Measurements from ENCODE around the gene CDADC1. TPM values are rescaled to one million over a fixed set of nuclear protein-coding genes. Genes with fewer than 3 reads are reported as not detected.

CDADC1 gene
- total and polyA plus RNA-seq, 2 of the 13 experiments (the other 11 are each of a cell fraction or from before 2014, with no cell fraction given): 2.4 to 9.0 TPM

DNA sequence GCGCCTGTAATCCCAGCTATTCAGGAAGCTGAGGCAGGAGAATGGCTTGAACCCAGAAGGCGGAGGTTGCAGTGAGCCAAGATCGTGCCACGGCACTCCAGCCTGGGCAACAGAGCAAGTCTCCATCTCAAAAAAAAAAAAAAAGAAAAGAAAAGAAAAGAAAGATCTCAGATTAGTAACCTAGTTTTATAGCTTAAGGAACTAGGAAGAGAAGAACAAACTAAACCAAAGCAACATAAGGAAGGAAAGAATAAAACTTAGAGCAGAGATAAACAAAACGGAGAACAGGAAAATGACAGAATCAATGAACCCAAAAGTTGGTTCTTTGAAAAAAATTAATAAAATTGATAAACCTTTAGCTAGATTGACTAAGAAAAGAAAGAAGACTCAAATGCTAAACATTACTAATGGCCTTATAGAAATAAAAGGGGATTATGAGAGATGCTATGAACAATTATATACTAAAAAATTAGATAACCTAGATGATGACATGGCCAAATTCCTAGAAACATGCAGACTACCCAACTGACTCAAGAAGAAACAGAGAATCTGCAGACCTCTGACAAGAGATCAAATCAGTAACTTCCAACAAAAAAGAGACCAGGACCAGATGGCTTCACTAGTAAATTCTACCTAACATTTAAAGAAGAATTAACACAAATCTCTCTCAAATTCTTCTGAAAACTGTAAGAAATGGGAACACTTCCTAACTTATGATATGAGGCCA is 68.2 kb downstream of the CDADC1 start (continued):
- TF ChIP-seq, protein P1, sequence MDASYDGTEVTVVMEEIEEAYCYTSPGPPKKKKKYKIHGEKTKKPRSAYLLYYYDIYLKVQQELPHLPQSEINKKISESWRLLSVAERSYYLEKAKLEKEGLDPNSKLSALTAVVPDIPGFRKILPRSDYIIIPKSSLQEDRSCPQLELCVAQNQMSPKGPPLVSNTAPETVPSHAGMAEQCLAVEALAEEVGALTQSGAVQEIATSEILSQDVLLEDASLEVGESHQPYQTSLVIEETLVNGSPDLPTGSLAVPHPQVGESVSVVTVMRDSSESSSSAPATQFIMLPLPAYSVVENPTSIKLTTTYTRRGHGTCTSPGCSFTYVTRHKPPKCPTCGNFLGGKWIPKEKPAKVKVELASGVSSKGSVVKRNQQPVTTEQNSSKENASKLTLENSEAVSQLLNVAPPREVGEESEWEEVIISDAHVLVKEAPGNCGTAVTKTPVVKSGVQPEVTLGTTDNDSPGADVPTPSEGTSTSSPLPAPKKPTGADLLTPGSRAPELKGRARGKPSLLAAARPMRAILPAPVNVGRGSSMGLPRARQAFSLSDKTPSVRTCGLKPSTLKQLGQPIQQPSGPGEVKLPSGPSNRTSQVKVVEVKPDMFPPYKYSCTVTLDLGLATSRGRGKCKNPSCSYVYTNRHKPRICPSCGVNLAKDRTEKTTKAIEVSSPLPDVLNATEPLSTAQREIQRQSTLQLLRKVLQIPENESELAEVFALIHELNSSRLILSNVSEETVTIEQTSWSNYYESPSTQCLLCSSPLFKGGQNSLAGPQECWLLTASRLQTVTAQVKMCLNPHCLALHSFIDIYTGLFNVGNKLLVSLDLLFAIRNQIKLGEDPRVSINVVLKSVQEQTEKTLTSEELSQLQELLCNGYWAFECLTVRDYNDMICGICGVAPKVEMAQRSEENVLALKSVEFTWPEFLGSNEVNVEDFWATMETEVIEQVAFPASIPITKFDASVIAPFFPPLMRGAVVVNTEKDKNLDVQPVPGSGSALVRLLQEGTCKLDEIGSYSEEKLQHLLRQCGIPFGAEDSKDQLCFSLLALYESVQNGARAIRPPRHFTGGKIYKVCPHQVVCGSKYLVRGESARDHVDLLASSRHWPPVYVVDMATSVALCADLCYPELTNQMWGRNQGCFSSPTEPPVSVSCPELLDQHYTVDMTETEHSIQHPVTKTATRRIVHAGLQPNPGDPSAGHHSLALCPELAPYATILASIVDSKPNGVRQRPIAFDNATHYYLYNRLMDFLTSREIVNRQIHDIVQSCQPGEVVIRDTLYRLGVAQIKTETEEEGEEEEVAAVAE (CRISPR knock-in tag; IDR thresholded peaks at IDR 0.05; ENCODE audit: borderline replicate concordance): no peak
- TF ChIP-seq, protein P2, sequence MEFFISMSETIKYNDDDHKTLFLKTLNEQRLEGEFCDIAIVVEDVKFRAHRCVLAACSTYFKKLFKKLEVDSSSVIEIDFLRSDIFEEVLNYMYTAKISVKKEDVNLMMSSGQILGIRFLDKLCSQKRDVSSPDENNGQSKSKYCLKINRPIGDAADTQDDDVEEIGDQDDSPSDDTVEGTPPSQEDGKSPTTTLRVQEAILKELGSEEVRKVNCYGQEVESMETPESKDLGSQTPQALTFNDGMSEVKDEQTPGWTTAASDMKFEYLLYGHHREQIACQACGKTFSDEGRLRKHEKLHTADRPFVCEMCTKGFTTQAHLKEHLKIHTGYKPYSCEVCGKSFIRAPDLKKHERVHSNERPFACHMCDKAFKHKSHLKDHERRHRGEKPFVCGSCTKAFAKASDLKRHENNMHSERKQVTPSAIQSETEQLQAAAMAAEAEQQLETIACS (CRISPR knock-in tag; IDR thresholded peaks at IDR 0.05): no peak
- no peak for TF ChIP-seq ETV6 (CRISPR knock-in tag; conservative IDR thresholded peaks at IDR 0.05)
- TF ChIP-seq MXI1 (IDR thresholded peaks at IDR 0.05; ENCODE audit: borderline replicate concordance, low read depth, low read length): no peak

DNA sequence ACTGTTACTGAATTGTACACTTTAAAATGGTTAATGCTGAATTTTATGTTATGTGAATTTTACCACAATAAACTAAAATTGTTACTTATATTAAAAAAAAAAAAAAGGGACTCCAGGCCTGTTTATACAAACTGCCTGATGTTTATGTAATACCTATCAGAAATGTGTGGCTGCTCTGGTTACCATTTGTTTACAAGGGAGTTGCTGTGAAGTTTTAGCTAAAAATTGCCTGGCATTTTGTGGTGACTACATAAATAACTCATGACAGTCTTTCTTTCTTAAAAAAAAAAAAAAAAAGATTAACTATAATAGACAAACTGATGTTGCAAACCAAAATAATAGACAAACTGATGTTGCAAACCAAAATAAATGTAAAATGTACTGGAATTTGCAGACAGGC is 71.8 kb downstream of the CDADC1 start:
- Histone ChIP-seq H3K4me2 (ENCODE audit: low read depth, low read length) (no peak overlapping the region), H3K9me3 (ENCODE audit: low read length) (no peaks in the 10 kb centered on the region), H3K27me3 (ENCODE audit: control insufficient read depth in 1 of 2, insufficient read depth in 2 of 2, low read length in 2 of 2) (no peaks in the 10 kb centered on the region), H3K79me2 (ENCODE audit: insufficient read depth, low read length) (no peaks in the 10 kb centered on the region), H4K20me1 (ENCODE audit: insufficient read depth, low read length) (no peaks in the 10 kb centered on the region), H3K36me3 (replicated peaks in 1 of 2; ENCODE audit: control insufficient read depth in 1 of 2, insufficient read depth in 2 of 2, low read length in 2 of 2) (no peaks in the 10 kb centered on the region), H3K4me1 (ENCODE audit: insufficient read depth, low read length) (peaks cover 4% of the 10 kb centered on the region), H2AFZ (ENCODE audit: low read length) (no peak overlapping the region), H3K9ac (ENCODE audit: insufficient read depth, low read depth, low read length) (no peak overlapping the region), H3K27ac (ENCODE audit: extremely low read length, insufficient read depth, low read length) (no peak overlapping the region), H3K4me3 (replicated peaks in 1 of 3; ENCODE audit: insufficient read depth in 1 of 3, low read depth in 2 of 3, low read length in 3 of 3) (no peak overlapping the region)
- POLR2A ChIA-PET: no interaction called here
- intact Hi-C loops (cut with micrococcal nuclease; ENCODE audit: unreplicated experiment): no loop called here
- CTCF ChIA-PET (ENCODE audit: low intra/inter-chr PET ratio, low total read pairs): no interaction called here
- no peak for FAIRE-seq
- no peak for DNase-seq (ENCODE audit: low spot score)
- in situ Hi-C loops (cut with HindIII; ENCODE audit: extremely low pct_ligation_motif_present, low pct_unique_long_range_greater_than_20kb): no loop called here
- ATAC-seq: no peak
- BruUV-seq (replicated peaks): no TSS peak
- TF ChIP-seq, protein P3, sequence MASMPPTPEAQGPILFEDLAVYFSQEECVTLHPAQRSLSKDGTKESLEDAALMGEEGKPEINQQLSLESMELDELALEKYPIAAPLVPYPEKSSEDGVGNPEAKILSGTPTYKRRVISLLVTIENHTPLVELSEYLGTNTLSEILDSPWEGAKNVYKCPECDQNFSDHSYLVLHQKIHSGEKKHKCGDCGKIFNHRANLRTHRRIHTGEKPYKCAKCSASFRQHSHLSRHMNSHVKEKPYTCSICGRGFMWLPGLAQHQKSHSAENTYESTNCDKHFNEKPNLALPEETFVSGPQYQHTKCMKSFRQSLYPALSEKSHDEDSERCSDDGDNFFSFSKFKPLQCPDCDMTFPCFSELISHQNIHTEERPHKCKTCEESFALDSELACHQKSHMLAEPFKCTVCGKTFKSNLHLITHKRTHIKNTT (CRISPR knock-in tag; IDR thresholded peaks at IDR 0.05): no peak
- TF ChIP-seq JUN (CRISPR knock-in tag; IDR thresholded peaks at IDR 0.05): no peak
- no peak for TF ChIP-seq ZNF75D (CRISPR knock-in tag; IDR thresholded peaks at IDR 0.05; ENCODE audit: borderline replicate concordance)
- TF ChIP-seq RFXANK (CRISPR knock-in tag; IDR thresholded peaks at IDR 0.05): no peak
- TF ChIP-seq REXO4 (CRISPR knock-in tag; IDR thresholded peaks at IDR 0.05; ENCODE audit: borderline replicate concordance): no peak
- no peak for TF ChIP-seq GABPA (IDR thresholded peaks at IDR 0.05; ENCODE audit: low read depth, low read length)
- no peak for TF ChIP-seq GABPA (CRISPR knock-in tag; IDR thresholded peaks at IDR 0.05; ENCODE audit: low read depth)
- TF ChIP-seq, protein P4, sequence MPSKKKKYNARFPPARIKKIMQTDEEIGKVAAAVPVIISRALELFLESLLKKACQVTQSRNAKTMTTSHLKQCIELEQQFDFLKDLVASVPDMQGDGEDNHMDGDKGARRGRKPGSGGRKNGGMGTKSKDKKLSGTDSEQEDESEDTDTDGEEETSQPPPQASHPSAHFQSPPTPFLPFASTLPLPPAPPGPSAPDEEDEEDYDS (CRISPR knock-in tag; IDR thresholded peaks at IDR 0.05): no peak
- TF ChIP-seq NPAS2 (CRISPR knock-in tag; IDR thresholded peaks at IDR 0.05; ENCODE audit: borderline replicate concordance): no peak
- TF ChIP-seq POLR2AphosphoS5 (IDR thresholded peaks at IDR 0.05; ENCODE audit: low read depth, low read length): no peak
- TF ChIP-seq HOXA3 (CRISPR knock-in tag; IDR thresholded peaks at IDR 0.05): no peak
- TF ChIP-seq TCF7 (IDR thresholded peaks at IDR 0.05; ENCODE audit: low read depth): no peak
- TF ChIP-seq CCDC6 (CRISPR knock-in tag; IDR thresholded peaks at IDR 0.05): no peak
- TF ChIP-seq CAMTA2 (CRISPR knock-in tag; IDR thresholded peaks at IDR 0.05; ENCODE audit: borderline replicate concordance): no peak
- no peak for TF ChIP-seq BRCA1 (CRISPR knock-in tag; IDR thresholded peaks at IDR 0.05)

Data from HepG2 (cell line).